CD4-positive, alpha-beta T cell treated with Interleukin-15 for 1 hour (primary cell): ENCODE measurements around the gene ABHD16B.
"Not testable (repeated sequence)": the region's sequence is repeated elsewhere in the genome, so short reads cannot be mapped to it uniquely, and the experiment has no call there.

Experiments used
- DNase-seq: peaks from one replicate; pipeline ENCODE4 v3.0.0-alpha.2; 2020

The ABHD16B gene

GRCh38 chr20:63856098-63856511, 5.2 kb upstream of the ABHD16B start:
- no peak for DNase-seq

GRCh38 chr20:63857764-63858392, 3.4 kb upstream of the ABHD16B start:
- DNase-seq, result no peak

- no peak for DNase-seq
Observed at GRCh38 chr20:63858393-63859165, 2.7 kb upstream of the ABHD16B start.

- DNase-seq, result no peak
Observed at GRCh38 chr20:63859166-63859699, 2.1 kb upstream of the ABHD16B start.

DNA sequence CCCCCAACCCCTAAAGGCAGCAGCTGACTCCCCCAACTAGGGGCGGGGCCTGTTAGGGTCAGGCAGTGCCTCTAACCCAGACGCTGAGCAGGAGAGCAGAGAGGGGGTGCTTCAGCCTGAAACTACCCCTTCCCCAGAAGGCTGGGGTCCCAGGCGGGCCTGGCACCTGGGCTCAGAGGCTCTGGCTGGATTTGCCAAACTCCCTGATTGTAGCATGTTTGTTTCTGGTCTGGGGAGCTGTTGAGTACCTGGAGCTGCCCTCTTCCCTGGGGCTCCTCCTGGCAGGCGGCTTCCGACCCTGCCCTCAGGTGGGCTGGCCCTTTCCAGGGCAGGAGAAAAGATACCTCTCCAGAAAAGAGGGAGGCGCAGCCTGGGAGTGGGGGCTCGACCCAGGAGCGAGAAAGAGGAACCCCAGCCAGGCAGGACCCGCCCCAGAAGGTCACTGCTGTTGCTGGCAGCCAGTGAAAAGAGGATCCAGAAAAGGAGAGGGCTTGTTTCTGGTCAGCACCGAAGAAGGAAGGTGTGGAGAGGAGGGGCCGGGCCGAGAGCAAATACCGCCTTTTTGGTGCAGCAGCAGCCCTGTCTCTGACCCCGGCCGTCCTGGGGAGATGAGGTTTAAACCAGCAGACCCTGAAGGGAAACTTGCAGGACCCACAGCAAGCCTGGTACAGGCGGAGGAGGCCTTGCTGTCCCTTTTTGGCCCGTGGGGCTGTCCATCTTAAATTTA, 810 bp upstream of the ABHD16B start:
- peak; percentile 45 for DNase-seq

DNA sequence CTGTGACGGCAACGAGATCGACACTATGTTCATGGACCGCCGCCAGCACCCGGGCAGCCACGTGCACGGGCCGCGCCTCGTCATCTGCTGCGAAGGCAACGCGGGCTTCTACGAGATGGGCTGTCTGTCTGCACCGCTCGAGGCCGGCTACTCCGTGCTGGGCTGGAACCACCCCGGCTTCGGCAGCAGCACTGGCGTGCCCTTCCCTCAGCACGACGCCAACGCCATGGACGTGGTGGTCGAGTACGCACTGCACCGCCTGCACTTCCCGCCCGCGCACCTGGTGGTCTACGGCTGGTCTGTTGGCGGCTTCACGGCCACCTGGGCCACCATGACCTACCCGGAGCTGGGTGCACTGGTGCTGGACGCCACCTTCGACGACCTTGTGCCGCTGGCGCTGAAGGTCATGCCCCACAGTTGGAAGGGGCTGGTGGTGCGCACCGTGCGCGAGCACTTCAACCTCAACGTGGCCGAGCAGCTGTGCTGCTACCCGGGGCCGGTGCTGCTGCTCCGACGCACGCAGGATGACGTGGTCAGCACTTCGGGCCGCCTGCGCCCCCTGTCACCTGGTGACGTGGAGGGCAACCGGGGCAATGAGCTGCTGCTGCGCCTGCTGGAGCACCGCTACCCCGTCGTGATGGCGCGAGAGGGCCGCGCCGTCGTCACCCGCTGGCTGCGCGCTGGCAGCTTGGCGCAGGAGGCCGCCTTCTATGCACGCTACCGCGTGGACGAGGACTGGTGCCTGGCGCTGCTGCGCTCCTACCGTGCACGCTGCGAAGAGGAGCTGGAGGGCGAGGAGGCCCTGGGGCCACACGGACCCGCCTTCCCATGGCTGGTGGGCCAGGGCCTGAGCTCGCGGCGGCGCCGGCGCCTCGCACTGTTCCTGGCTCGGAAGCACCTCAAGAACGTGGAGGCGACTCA, 943 bp downstream of the ABHD16B start:
- no peak for DNase-seq

GRCh38 chr20:63863021-63863797, 1.9 kb downstream of the ABHD16B start:
- no peak for DNase-seq

- DNase-seq, result peak; percentile 91
Observed at GRCh38 chr20:63863798-63864544, 2.7 kb downstream of the ABHD16B start.

DNA sequence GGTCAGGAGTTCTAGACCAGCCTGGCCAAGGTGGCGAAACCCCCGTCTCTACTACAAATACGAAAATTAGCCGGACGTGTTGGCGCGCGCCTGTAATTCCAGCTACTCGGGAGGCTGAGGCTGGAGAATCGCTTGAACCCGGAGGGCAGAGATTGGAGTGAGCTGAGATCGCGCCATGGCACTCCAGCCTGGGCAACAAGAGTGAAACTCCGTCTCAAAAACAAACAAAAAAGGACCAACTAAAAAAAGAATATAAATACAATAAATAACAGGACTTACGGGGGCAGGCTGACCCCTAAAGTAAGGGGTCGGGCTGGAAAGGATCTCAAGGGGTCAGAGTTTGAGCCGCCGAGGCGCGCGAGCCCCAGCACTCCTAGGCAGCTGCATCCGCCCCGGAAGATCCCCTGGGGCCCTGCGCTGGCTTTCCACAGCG, 3.3 kb downstream of the ABHD16B start:
- DNase-seq, result no peak

GRCh38 chr20:63864978-63865640, 3.8 kb downstream of the ABHD16B start, which contains the start of gene TPD52L2:
Gene TPD52L2 (plus strand): TSS chr20:63865270. CDS start chr20:63865366, 96 bp downstream.
- peak; percentile 97 for DNase-seq

DNA sequence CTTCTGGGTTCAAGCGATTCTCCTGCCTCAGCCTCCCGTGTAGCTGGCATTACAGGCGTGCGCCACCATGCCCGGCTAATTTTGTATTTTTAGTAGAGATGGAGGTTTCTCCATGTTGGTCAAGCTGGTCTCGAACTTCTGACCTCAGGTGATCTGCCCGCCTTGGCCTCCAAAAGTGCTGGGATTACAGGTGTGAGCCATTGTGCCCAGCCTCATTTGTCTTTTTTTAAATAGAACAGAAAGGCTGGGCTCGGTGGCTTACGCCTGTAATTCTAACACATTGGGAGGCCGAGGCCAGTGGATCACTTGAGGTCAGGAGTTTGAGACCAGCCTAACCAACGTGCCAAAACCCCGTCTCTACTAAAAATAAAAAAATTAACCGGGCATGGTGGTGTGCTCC, 5.7 kb downstream of the ABHD16B start:
- not testable (repeated sequence) for DNase-seq

GRCh38 chr20:63868264-63868663, 7.0 kb downstream of the ABHD16B start:
- DNase-seq, result no peak

GRCh38 chr20:63873477-63873971, 12.2 kb downstream of the ABHD16B start:
- peak; percentile 77 for DNase-seq

- peak; percentile 57 for DNase-seq
Observed at GRCh38 chr20:63874241-63874640, 12.9 kb downstream of the ABHD16B start.

- no peak for DNase-seq
Observed at GRCh38 chr20:63876489-63877036, 15.3 kb downstream of the ABHD16B start.

DNA sequence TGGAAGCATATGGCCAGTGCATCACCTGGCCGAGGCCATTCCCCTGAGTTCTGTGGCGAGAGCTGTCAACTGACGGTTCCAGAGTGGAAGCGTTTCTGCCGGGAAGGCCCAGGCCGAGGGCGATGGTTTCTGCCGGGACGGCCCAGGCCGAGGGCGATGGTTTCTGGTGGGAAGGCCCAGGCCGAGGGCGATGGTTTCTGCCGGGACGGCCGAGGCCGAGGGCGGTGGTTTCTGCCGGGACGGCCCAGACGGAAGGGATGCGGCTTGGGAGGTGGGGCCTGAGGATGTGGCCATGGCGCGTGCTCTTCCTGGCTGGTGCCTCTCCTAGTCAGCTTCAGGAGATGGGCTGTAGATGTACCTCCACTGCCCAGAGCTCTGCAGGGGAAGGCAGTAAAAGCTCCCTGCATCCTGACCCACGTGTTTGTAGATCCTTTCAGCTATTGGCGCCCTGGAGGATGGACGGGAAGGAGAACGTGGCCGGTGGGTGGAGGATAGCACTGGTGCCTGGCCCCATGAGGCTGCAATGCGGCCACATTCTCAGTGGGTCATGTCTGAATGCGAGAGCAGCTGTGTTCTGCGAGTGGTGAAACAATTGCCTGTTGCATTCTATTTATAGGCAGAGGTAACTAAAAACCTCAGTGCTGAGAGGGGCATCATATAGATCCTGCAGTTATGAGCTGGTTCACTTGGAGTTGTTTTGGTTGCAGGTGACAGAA, 16.6 kb downstream of the ABHD16B start:
- no peak for DNase-seq

GRCh38 chr20:63878899-63879663, 17.8 kb downstream of the ABHD16B start:
- DNase-seq, result no peak

DNA sequence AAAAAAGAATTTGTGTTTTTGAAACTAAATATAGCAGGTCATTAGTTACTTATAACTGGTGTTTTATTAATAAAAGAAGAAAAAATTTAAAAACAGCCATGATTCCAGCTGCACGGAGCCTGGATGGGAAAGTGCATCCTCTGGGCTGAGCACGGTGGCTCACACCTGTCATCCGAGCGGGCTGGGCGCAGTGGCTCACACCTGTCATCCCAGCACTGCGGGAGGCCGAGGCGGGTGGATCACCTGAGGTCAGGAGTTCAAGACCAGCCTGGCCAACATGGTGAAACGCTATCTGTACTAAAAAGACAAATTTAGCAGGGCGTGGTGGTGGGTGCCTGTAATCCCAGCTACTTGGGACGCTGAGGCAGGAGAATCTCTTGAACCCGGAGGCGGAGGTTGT, 19.6 kb downstream of the ABHD16B start:
- not testable (repeated sequence) for DNase-seq
